Measurements from ENCODE around the gene EEF1G. TPM values are rescaled to one million over a fixed set of nuclear protein-coding genes. Genes with fewer than 3 reads are reported as not detected.
"Not testable (repeated sequence)": the region's sequence is repeated elsewhere in the genome, so short reads cannot be mapped to it uniquely, and the experiment has no call there.

EEF1G gene
- total and polyA plus RNA-seq, 9 donors, result 2,985 to 3,686 (median 3,409) TPM

DNA sequence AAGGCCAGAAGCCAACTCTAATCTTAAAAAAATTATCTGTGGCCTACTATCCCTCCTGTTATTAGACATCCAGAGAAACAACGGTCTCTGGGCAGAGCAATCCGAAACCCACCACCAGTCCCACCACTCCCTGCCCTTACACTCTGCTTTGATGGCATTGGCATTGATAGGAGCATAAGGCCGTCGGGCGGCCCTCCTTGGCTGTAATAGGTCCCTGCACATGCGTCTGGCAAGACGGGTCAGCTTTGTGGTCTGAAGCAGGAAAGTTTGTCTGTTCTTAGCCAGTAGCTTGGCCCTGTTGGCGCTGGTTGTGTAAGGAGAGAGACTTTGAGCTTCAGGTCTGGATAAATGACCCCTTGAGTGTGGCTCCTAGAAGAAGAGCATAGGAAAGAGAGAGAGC lies 21.4 kb upstream of the EEF1G start:
- Histone ChIP-seq H3K4me1 (ENCODE audit: control insufficient read depth, insufficient read depth, low read length) (peaks cover 31% of the 10 kb centered on the region), H3K4me3 (ENCODE audit: low read length) (no peak overlapping the region), H3K27ac (ENCODE audit: low read length) (no peak overlapping the region), H3K27me3 (ENCODE audit: control insufficient read depth, insufficient read depth, low read length) (no peaks in the 10 kb centered on the region), H3K36me3 (ENCODE audit: control insufficient read depth, insufficient read depth, low read length) (peaks cover 57% of the 10 kb centered on the region), H3K9me3 (replicated peaks; ENCODE audit: control insufficient read depth, low read depth, low read length) (no peaks in the 10 kb centered on the region)
- DNase-seq, result no peak
- WGBS (ENCODE audit: insufficient coverage), result 86% methylated on average over 8 of the region's 8 CpGs

DNA sequence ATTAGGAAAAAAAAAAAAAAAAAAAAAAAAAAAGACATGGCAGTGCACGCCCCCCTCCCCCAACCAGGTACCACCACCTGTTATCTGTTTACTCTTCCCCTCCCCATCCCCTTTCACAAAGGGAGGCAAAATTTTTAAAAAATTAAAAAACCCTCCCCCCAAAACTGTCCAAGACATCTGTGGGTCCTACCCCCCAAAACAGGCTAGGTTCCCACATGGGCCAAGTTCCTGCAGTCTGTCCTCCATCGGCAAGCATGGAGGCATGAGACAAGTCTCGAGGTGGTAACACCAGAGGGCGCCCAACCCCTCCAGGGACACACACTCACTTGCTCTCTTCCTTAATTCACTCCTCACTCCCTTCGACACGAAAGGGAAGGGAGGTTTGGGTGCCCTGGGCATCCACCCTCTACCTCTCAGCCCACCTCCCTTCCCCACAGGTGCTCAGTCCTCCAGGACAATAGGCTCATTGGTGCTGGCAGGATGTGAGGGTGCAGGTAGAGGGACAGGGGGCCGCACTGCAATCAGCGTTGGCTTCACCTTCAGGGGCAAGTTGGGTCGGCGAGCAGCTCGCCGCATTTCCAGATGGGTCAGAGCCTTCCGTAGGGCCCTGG lies 19.8 kb upstream of the EEF1G start:
- DNase-seq, result peak; percentile 75
- H3K27ac ChIP-seq (ENCODE audit: low read length), result no peak overlapping the region
- no peak overlapping the region for H3K4me3 ChIP-seq (ENCODE audit: low read length)
- no peaks in the 10 kb centered on the region for H3K27me3 ChIP-seq (ENCODE audit: control insufficient read depth, insufficient read depth, low read length)
- WGBS (ENCODE audit: insufficient coverage), result 65% methylated on average over 8 of the region's 13 CpGs
- H3K4me1 ChIP-seq (ENCODE audit: control insufficient read depth, insufficient read depth, low read length), result peaks cover 18% of the 10 kb centered on the region
- H3K9me3 ChIP-seq (replicated peaks; ENCODE audit: control insufficient read depth, low read depth, low read length), result no peaks in the 10 kb centered on the region
- peaks cover 56% of the 10 kb centered on the region for H3K36me3 ChIP-seq (ENCODE audit: control insufficient read depth, insufficient read depth, low read length)

- DNase-seq, result no peak
- peaks cover 56% of the 10 kb centered on the region for H3K36me3 ChIP-seq (ENCODE audit: control insufficient read depth, insufficient read depth, low read length)
Measured at GRCh38 chr11:62592989-62593421, 19.3 kb upstream of the EEF1G start.

GRCh38 chr11:62592146-62592815 lies 18.6 kb upstream of the EEF1G start:
- Histone ChIP-seq H3K9me3 (replicated peaks; ENCODE audit: control insufficient read depth, low read depth, low read length) (no peaks in the 10 kb centered on the region), H3K27me3 (ENCODE audit: control insufficient read depth, insufficient read depth, low read length) (no peaks in the 10 kb centered on the region), H3K4me3 (ENCODE audit: low read length) (peak overlapping the region; percentile 74), H3K4me1 (ENCODE audit: control insufficient read depth, insufficient read depth, low read length) (peaks cover 18% of the 10 kb centered on the region), H3K27ac (ENCODE audit: low read length) (peak overlapping the region; percentile 99), H3K36me3 (ENCODE audit: control insufficient read depth, insufficient read depth, low read length) (peaks cover 56% of the 10 kb centered on the region)
- 10% methylated on average over 14 of the region's 17 CpGs for WGBS (ENCODE audit: insufficient coverage)
- no peak for DNase-seq

More at GRCh38 chr11:62592989-62593421, 19.3 kb upstream of the EEF1G start:
- H3K9me3 ChIP-seq (replicated peaks; ENCODE audit: control insufficient read depth, low read depth, low read length), result no peaks in the 10 kb centered on the region
- peak overlapping the region; percentile 99 for H3K27ac ChIP-seq (ENCODE audit: low read length)
- H3K4me3 ChIP-seq (ENCODE audit: low read length), result no peak overlapping the region
- H3K4me1 ChIP-seq (ENCODE audit: control insufficient read depth, insufficient read depth, low read length), result peaks cover 18% of the 10 kb centered on the region
- H3K27me3 ChIP-seq (ENCODE audit: control insufficient read depth, insufficient read depth, low read length), result no peaks in the 10 kb centered on the region
- WGBS (ENCODE audit: insufficient coverage), result 80% methylated on average over 1 of the region's 8 CpGs

DNA sequence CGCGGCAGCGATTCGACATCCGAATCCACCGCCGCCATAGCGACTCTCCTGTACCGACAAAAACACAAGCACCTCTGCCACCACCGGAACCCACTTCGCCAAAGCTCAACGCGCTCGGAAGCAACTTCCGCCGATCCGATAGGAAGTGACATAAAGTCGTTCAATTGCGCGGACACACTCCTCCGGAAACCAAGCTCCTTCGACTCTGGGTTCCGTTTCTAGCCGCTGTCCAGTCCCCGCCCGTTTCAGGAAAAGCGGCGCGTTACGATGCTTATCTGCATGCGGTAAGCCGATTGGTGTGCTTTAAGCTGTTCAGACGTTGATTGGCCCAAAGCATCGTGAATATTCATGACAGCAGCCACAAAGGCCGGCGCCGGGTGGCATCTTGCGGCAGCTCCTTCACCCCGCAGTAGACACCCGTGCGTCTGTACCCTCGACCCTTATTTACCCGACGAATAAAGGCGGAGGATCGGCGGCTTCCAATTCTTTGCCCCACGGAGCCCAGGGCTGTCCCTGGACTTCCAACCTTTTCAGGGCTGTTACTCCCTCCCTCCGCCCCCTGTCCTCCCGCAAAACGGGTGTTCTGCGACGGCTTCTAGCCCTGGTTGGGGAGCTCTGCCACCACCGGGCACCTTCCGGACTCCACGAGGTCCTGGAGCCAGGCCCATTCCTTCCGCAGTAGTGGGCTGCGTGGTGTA lies 17.9 kb upstream of the EEF1G start, which contains the start of gene TUT1:
Gene TUT1 (minus strand): TSS at position 76 of the 698 bp plus-strand sequence. CDS start 38 bp downstream, at position 38.
- H3K4me3 ChIP-seq (ENCODE audit: low read length), result peak within 1 kb of the TSS; percentile 74
- WGBS (ENCODE audit: insufficient coverage), result under 1% methylated on average over 58 of the region's 58 CpGs
- no peaks in the 10 kb centered on the region for H3K27me3 ChIP-seq (ENCODE audit: control insufficient read depth, insufficient read depth, low read length)

GRCh38 chr11:62588966-62589637 lies 15.4 kb upstream of the EEF1G start:
- peaks cover 18% of the 10 kb centered on the region for H3K4me1 ChIP-seq (ENCODE audit: control insufficient read depth, insufficient read depth, low read length)
- H3K27me3 ChIP-seq (ENCODE audit: control insufficient read depth, insufficient read depth, low read length), result no peaks in the 10 kb centered on the region
- H3K36me3 ChIP-seq (ENCODE audit: control insufficient read depth, insufficient read depth, low read length), result peaks cover 42% of the 10 kb centered on the region
- no peak overlapping the region for H3K4me3 ChIP-seq (ENCODE audit: low read length)
- H3K27ac ChIP-seq (ENCODE audit: low read length), result no peak overlapping the region
- WGBS (ENCODE audit: insufficient coverage), result 93% methylated on average over 9 of the region's 18 CpGs
- no peak for DNase-seq
- no peaks in the 10 kb centered on the region for H3K9me3 ChIP-seq (replicated peaks; ENCODE audit: control insufficient read depth, low read depth, low read length)

More for the DNA sequence above, 17.9 kb upstream of the EEF1G start, which contains the start of gene TUT1:
- Histone ChIP-seq H3K4me1 (ENCODE audit: control insufficient read depth, insufficient read depth, low read length) (peaks cover 18% of the 10 kb centered on the region), H3K9me3 (replicated peaks; ENCODE audit: control insufficient read depth, low read depth, low read length) (no peaks in the 10 kb centered on the region), H3K36me3 (ENCODE audit: control insufficient read depth, insufficient read depth, low read length) (peaks cover 51% of the 10 kb centered on the region), H3K27ac (ENCODE audit: low read length) (peak within 1 kb of the TSS; percentile 99)
- peak; percentile 100 for DNase-seq

GRCh38 chr11:62585356-62585755 lies 11.7 kb upstream of the EEF1G start:
- H3K9me3 ChIP-seq (replicated peaks; ENCODE audit: control insufficient read depth, low read depth, low read length); DNase-seq; H3K27ac ChIP-seq (ENCODE audit: low read length); H3K27me3 ChIP-seq (ENCODE audit: control insufficient read depth, insufficient read depth, low read length); H3K4me1 ChIP-seq (ENCODE audit: control insufficient read depth, insufficient read depth, low read length); H3K4me3 ChIP-seq (ENCODE audit: low read length): not testable (repeated sequence)
- H3K36me3 ChIP-seq (ENCODE audit: control insufficient read depth, insufficient read depth, low read length), result peaks cover 58% of the 10 kb centered on the region
- 87% methylated on average over 7 of the region's 7 CpGs for WGBS (ENCODE audit: insufficient coverage)

GRCh38 chr11:62581735-62582134 lies 8.0 kb upstream of the EEF1G start:
- peaks cover 58% of the 10 kb centered on the region for H3K36me3 ChIP-seq (ENCODE audit: control insufficient read depth, insufficient read depth, low read length)
- H3K4me3 ChIP-seq (ENCODE audit: low read length); H3K9me3 ChIP-seq (replicated peaks; ENCODE audit: control insufficient read depth, low read depth, low read length); H3K4me1 ChIP-seq (ENCODE audit: control insufficient read depth, insufficient read depth, low read length); DNase-seq; H3K27me3 ChIP-seq (ENCODE audit: control insufficient read depth, insufficient read depth, low read length); H3K27ac ChIP-seq (ENCODE audit: low read length): not testable (repeated sequence)
- WGBS (ENCODE audit: insufficient coverage), result 86% methylated on average over 4 of the region's 4 CpGs

DNA sequence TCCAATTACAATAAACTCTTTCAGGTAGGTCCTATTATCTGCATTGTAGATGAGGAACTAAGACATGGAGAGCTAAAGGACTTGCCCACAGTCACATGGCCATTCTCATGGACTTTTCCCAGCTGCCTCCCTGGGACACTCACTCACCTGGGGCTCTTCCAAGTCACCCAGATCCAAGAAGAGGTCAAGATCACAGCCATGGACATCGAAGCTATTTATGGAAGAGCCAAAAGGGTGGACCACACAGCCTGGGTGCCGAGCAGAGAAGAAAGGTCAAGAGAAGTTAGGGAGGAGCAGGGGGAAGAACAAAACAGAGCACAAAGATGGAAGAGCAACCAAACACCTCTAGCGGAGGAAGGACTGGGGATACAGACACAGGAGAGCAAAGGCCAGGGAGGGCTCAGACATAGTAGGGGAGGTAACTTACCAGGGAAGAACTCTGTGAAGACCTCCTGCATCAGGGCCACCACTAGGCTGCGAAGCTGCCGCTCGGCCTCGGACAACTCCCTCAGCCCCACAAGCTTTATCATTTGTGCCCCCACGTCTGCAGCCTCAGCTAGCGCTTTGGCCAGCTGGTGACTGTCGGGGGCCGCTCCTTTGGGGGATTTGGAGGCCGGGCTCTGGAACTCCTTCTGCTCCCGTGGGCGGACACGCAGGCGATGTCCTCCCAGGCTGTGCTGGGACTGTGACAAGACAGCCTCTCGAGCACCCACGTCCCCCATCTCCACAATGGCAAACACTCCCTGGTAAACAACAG lies 7.4 kb upstream of the EEF1G start:
- peaks cover 3% of the 10 kb centered on the region for H3K4me1 ChIP-seq (ENCODE audit: control insufficient read depth, insufficient read depth, low read length)
- H3K36me3 ChIP-seq (ENCODE audit: control insufficient read depth, insufficient read depth, low read length), result peaks cover 60% of the 10 kb centered on the region
- 92% methylated on average over 12 of the region's 18 CpGs for WGBS (ENCODE audit: insufficient coverage)
- H3K27me3 ChIP-seq (ENCODE audit: control insufficient read depth, insufficient read depth, low read length), result no peaks in the 10 kb centered on the region
- DNase-seq, result no peak
- H3K27ac ChIP-seq (ENCODE audit: low read length), result no peak overlapping the region
- H3K9me3 ChIP-seq (replicated peaks; ENCODE audit: control insufficient read depth, low read depth, low read length), result no peaks in the 10 kb centered on the region
- H3K4me3 ChIP-seq (ENCODE audit: low read length), result no peak overlapping the region

All from muscle of leg (tissue), 11 donors.